ENCODE results near the gene SHISA5.

- TF ChIP-seq MAZ (IDR thresholded peaks at IDR 0.05; ENCODE audit: borderline replicate concordance, low read depth, low read length), result no peak
- TF ChIP-seq MXI1 (IDR thresholded peaks at IDR 0.05; ENCODE audit: borderline replicate concordance, low read depth, low read length), result no peak
- TF ChIP-seq CTCF (conservative IDR thresholded peaks at IDR 0.05; ENCODE audit: low read depth, low read length), result no peak
- TF ChIP-seq SMC3 (IDR thresholded peaks at IDR 0.05; ENCODE audit: low read depth, low read length), result no peak
- TF ChIP-seq RFX5 (IDR thresholded peaks at IDR 0.05; ENCODE audit: low read depth, low read length), result no peak
- no peak for TF ChIP-seq RCOR1 (IDR thresholded peaks at IDR 0.05; ENCODE audit: insufficient replicate concordance, low read length)
- no peak for TF ChIP-seq POLR2A (IDR thresholded peaks at IDR 0.05; ENCODE audit: low read depth, low read length)
- TF ChIP-seq CHD1 (IDR thresholded peaks at IDR 0.05; ENCODE audit: low read depth, low read length), result no peak
- TF ChIP-seq CEBPB (IDR thresholded peaks at IDR 0.05; ENCODE audit: low read depth, low read length), result no peak
- no peak for TF ChIP-seq BHLHE40 (IDR thresholded peaks at IDR 0.05; ENCODE audit: low read depth, low read length)
- TF ChIP-seq RAD21 (IDR thresholded peaks at IDR 0.05; ENCODE audit: low read length), result no peak
- no peak for TF ChIP-seq ELK1 (IDR thresholded peaks at IDR 0.05; ENCODE audit: borderline replicate concordance, low read depth, low read length)
Observed at GRCh38 chr3:48468329-48468731, 35.6 kb downstream of the SHISA5 start.
